Spleen (tissue), 11 donors: Measurements from ENCODE around the gene PCNX3. TPM values are rescaled to one million over a fixed set of nuclear protein-coding genes. Genes with fewer than 3 reads are reported as not detected.
A peak's percentile ranks its signal among the peaks of the same experiment; 100 is the strongest.

Experiments used
- DNase-seq: peaks from one replicate; pipeline ENCODE4 v3.0.0-alpha.2; 2020
- H3K27ac ChIP-seq, 8 donors: fragments of 200-600 bp; sonication (generic) in 7 of 8; 1 replicate in 4 of 8; 2 replicates in 4 of 8; pipeline versions ENCODE4 v1.5.0 to v1.8.0; 2016 to 2021; ENCODE audit warnings: inconsistent platforms in 4 of 8, mild to moderate bottlenecking in 4 of 8, moderate library complexity in 1 of 8
- H3K27me3 ChIP-seq, 7 donors: fragments of 200-600 bp; sonication (generic) in 6 of 7; replicated peaks in 1 of 7; 1 replicate in 4 of 7; 2 replicates in 3 of 7; pipeline versions ENCODE4 v1.5.0 to v1.8.0; 2016 to 2021; ENCODE audit warnings: inconsistent platforms in 3 of 7, mild to moderate bottlenecking in 1 of 7
- H3K36me3 ChIP-seq, 6 donors: fragments of 200-600 bp; sonication (generic) in 5 of 6; 1 replicate in 4 of 6; 2 replicates in 2 of 6; pipeline versions ENCODE4 v1.5.0 to v1.8.0; 2016 to 2021; ENCODE audit warnings: inconsistent platforms in 2 of 6
- H3K4me1 ChIP-seq, 6 donors: fragments of 200-600 bp; sonication (generic) in 5 of 6; 1 replicate in 3 of 6; 2 replicates in 3 of 6; pipeline versions ENCODE4 v1.5.0 to v1.8.0; 2016 to 2021; ENCODE audit warnings: inconsistent platforms in 3 of 6
- H3K4me3 ChIP-seq, 8 donors: fragments of 200-600 bp; sonication (generic) in 7 of 8; 1 replicate in 4 of 8; 2 replicates in 4 of 8; pipeline versions ENCODE4 v1.5.0 to v1.8.0; 2016 to 2021; ENCODE audit warnings: inconsistent platforms in 4 of 8, mild to moderate bottlenecking in 4 of 8, moderate library complexity in 2 of 8
- H3K9me3 ChIP-seq, 8 donors: fragments of 200-600 bp; sonication (generic) in 7 of 8; 1 replicate in 4 of 8; 2 replicates in 4 of 8; pipeline versions ENCODE4 v1.5.0 to v1.8.0; 2016 to 2021; ENCODE audit warnings: inconsistent platforms in 4 of 8
- CTCF ChIP-seq, 11 experiments: fragments of 200-600 bp in 7 of 11; fragments of 450-650 bp in 4 of 11; sonication (generic) in 4 of 11; IDR thresholded peaks in 8 of 11; conservative IDR thresholded peaks in 3 of 11; 1 replicate in 7 of 11; 2 replicates in 4 of 11; pipeline versions ENCODE4 v1.4.0 to v1.8.0; 2016 to 2021; ENCODE audit warnings: antibody characterized with exemption in 11 of 11, inconsistent platforms in 4 of 11, mild to moderate bottlenecking in 1 of 11
- POLR2A ChIP-seq, 3 donors: fragments of 450-650 bp; IDR thresholded peaks; one replicate each; pipeline ENCODE4 v1.5.1; 2017; ENCODE audit warnings: antibody characterized with exemption in 3 of 3, mild to moderate bottlenecking in 1 of 3
- POLR2AphosphoS5 ChIP-seq, 3 donors: sonication (generic); formaldehyde crosslinking; IDR thresholded peaks; one replicate each; pipeline ENCODE4 v1.5.1; 2017; ENCODE audit warnings: antibody characterized with exemption in 3 of 3
- WGBS, 5 donors: extraction: QIAGEN DNeasy Blood & Tissue Kit in 3 of 5; methylation state at CpG; one replicate each; pipeline versions ENCODE4 v1.1.5 to v1.1.7; 2013 to 2018; 5-methylcytosine and 5-hydroxymethylcytosine counted together
- intact Hi-C: fragments of 100-400 bp; cut with DNase I; formaldehyde crosslinking; loops from one replicate; pipeline ENCODE4 v1.15.0; 2023; ENCODE audit warnings: low total_unique reads
- polyA plus RNA-seq, 3 donors: library from polyadenylated mRNA; stranded (reverse); fragments of 200-250 nt; gene quantifications; one replicate each; pipeline ENCODE4 v1.2.1, GENCODE V29; 2013
- total RNA-seq, 7 donors: library from RNA; depleted of rRNA in 3 of 7; stranded (reverse); fragments of >200 nt in 3 of 7; fragmentation: NEBNext Ultra II Directional in 4 of 7; extraction: Animal tissue kit (Norgen Biotek cat#: 25700) in 4 of 7; gene quantifications; one replicate each; pipeline versions ENCODE4 v1.1.0 to v1.2.1, GENCODE V29; 2016 to 2021
- donor health status: healthy with polysubstance abuse.
- donor health status: DM: no; HTN: no; CAD: no; lungs with moderate emphysema.
- donor health status: DM: no; HTN: no; CAD: no.
- donor health status: Bipolar disorder and iron deficiency.
- donor health status: healthy.
- donor health status: DM: no; HTN: no; CAD: no.
- donor health status: DM: yes; HTN: yes; CAD: no.

The PCNX3 gene
- total and polyA plus RNA-seq, 10 donors = 9.2 to 51.3 (median 46.9) TPM

GRCh38 chr11:65616575-65617001 lies 1.0 kb downstream of the PCNX3 start:
- no peaks in the 10 kb centered on the region for H3K27me3 ChIP-seq
- no peaks in the 10 kb centered on the region for H3K9me3 ChIP-seq
- peak overlapping the region in 7 of 8 donors; percentile 94 to 99 (median 97) for H3K27ac ChIP-seq
- TF ChIP-seq POLR2A (IDR thresholded peaks at IDR 0.05) (no peak), POLR2AphosphoS5 (IDR thresholded peaks at IDR 0.05) (no peak), CTCF (IDR thresholded peaks at IDR 0.05 in 8 of 11, conservative IDR thresholded peaks at IDR 0.05 in 3 of 11) (no peak)
- intact Hi-C loops = no loop called here
- H3K4me3 ChIP-seq = peak overlapping the region; percentile 85 to 98 (median 95)
- peaks cover 29 to 74% (median 47%) of the 10 kb centered on the region in 6 donors for H3K4me1 ChIP-seq
- H3K36me3 ChIP-seq = peaks cover 10 to 65% (median 49%) of the 10 kb centered on the region in 6 donors
- peak; percentile 81 for DNase-seq
- WGBS, 5 donors = 55 to 77% (median 64%) methylated on average over 10 of the region's 10 CpGs

GRCh38 chr11:65617136-65617850 lies 1.7 kb downstream of the PCNX3 start:
- intact Hi-C loops = no loop called here
- Histone ChIP-seq H3K36me3 (peaks cover 10 to 65% (median 54%) of the 10 kb centered on the region in 6 donors), H3K9me3 (no peaks in the 10 kb centered on the region), H3K4me3 (peak overlapping the region in 6 of 8 donors; percentile 95 to 98 (median 96)), H3K27me3 (no peaks in the 10 kb centered on the region), H3K4me1 (peaks cover 22 to 67% (median 41%) of the 10 kb centered on the region in 6 donors), H3K27ac (peak overlapping the region in 3 of 8 donors; percentile 98 to 99 (median 98))
- 89 to 95% (median 90%) methylated on average over 15 to 17 of the region's 17 CpGs for WGBS, 5 donors
- TF ChIP-seq CTCF (IDR thresholded peaks at IDR 0.05 in 8 of 11, conservative IDR thresholded peaks at IDR 0.05 in 3 of 11) (no peak), POLR2AphosphoS5 (IDR thresholded peaks at IDR 0.05) (peak in 1 of 3 donors; percentile 9), POLR2A (IDR thresholded peaks at IDR 0.05) (no peak)
- DNase-seq = peak; percentile 78

GRCh38 chr11:65617990-65618751 lies 2.6 kb downstream of the PCNX3 start:
- no peak overlapping the region for H3K27ac ChIP-seq
- peaks cover 14 to 59% (median 32%) of the 10 kb centered on the region in 6 donors for H3K4me1 ChIP-seq
- peak; percentile 81 for DNase-seq
- no peaks in the 10 kb centered on the region for H3K9me3 ChIP-seq
- intact Hi-C loops = no loop called here
- H3K4me3 ChIP-seq = no peak overlapping the region
- WGBS, 5 donors = 93 to 97% (median 96%) methylated on average over 28 to 33 of the region's 33 CpGs
- peaks cover 10 to 65% (median 59%) of the 10 kb centered on the region in 6 donors for H3K36me3 ChIP-seq
- no peak for TF ChIP-seq POLR2A (IDR thresholded peaks at IDR 0.05)
- TF ChIP-seq POLR2AphosphoS5 (IDR thresholded peaks at IDR 0.05) = peak in 1 of 3 donors; percentile 31
- H3K27me3 ChIP-seq = no peaks in the 10 kb centered on the region

GRCh38 chr11:65618763-65619162 lies 3.2 kb downstream of the PCNX3 start:
- H3K36me3 ChIP-seq = peaks cover 10 to 70% (median 65%) of the 10 kb centered on the region in 6 donors
- H3K4me3 ChIP-seq = no peak overlapping the region
- H3K4me1 ChIP-seq = peaks cover 12 to 53% (median 29%) of the 10 kb centered on the region in 6 donors
- intact Hi-C loops = no loop called here
- H3K27me3 ChIP-seq = no peaks in the 10 kb centered on the region
- TF ChIP-seq POLR2A (IDR thresholded peaks at IDR 0.05) (no peak), CTCF (IDR thresholded peaks at IDR 0.05 in 8 of 11, conservative IDR thresholded peaks at IDR 0.05 in 3 of 11) (no peak), POLR2AphosphoS5 (IDR thresholded peaks at IDR 0.05) (no peak)
- DNase-seq = peak; percentile 79
- no peak overlapping the region for H3K27ac ChIP-seq
- WGBS, 5 donors = 90 to 96% (median 94%) methylated on average over 14 of the region's 14 CpGs
- no peaks in the 10 kb centered on the region for H3K9me3 ChIP-seq
